ENCODE measurements around the gene NEUROD4.

Gene NEUROD4

GRCh38 chr12:55041345-55042055, 21.7 kb downstream of the NEUROD4 start:
- FAIRE-seq (no peak), DNase-seq (ENCODE audit: insufficient read length, low spot score) (no peak)
- no peak for TF ChIP-seq CTCF (IDR thresholded peaks at IDR 0.05; ENCODE audit: insufficient read depth, missing control alignments)

GRCh38 chr12:55043542-55043941, 23.8 kb downstream of the NEUROD4 start:
- TF ChIP-seq CTCF (IDR thresholded peaks at IDR 0.05; ENCODE audit: insufficient read depth, missing control alignments) = no peak
- FAIRE-seq (no peak), DNase-seq (ENCODE audit: insufficient read length, low spot score) (no peak)

- DNase-seq (ENCODE audit: insufficient read length, low spot score) (no peak), FAIRE-seq (no peak)
- no peak for TF ChIP-seq CTCF (IDR thresholded peaks at IDR 0.05; ENCODE audit: insufficient read depth, missing control alignments)
Observed at GRCh38 chr12:55044135-55044534, 24.4 kb downstream of the NEUROD4 start.

DNA sequence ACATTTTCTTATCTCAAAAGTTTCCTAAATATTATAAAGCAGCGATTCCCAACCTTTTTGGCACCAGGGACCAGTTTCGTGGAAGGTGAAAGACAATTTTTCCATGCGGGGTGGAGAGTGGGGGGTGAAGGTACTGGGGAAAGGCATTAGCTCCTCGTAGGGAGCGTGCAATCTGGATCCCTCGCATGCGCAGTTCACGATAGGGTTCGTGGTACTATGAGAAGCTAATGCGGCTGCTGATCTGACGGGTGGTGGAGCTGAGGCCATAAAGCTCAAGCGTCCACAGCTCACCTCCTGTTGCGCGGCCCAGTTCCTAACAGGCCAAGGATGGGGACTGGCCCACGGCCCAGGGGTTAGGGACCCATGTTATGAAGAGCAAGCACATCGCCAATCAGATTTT, 29.9 kb downstream of the NEUROD4 start:
- FAIRE-seq (no peak), DNase-seq (ENCODE audit: insufficient read length, low spot score) (no peak)
- TF ChIP-seq CTCF (IDR thresholded peaks at IDR 0.05; ENCODE audit: insufficient read depth, missing control alignments) = no peak

GRCh38 chr12:55051197-55051947, 31.6 kb downstream of the NEUROD4 start:
- no peak for TF ChIP-seq CTCF (IDR thresholded peaks at IDR 0.05; ENCODE audit: insufficient read depth, missing control alignments)
- FAIRE-seq = no peak

DNA sequence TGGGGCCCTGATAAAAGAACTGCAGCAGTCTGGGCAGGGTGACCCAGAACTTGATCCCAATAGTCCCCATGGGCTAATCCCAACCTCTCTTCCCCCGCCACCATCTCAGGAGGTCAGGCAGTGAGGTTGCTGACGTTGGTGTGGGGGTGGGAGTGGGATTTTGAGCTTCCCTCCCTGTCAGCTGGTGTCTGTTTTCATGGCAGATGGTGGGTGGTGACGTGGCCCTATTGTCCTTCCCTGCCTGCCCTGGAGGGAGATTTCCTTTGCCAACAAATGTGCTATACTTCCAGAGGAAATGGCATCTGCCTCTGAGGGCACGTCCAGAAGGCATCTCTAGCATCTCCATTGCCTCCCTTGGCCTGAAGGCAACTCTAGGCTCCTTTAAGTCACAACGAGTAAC, 37.7 kb downstream of the NEUROD4 start:
- FAIRE-seq (no peak), DNase-seq (ENCODE audit: insufficient read length, low spot score) (no peak)
- no peak for TF ChIP-seq CTCF (IDR thresholded peaks at IDR 0.05; ENCODE audit: insufficient read depth, missing control alignments)

More at GRCh38 chr12:55051197-55051947, 31.6 kb downstream of the NEUROD4 start:
- no peak for DNase-seq (ENCODE audit: insufficient read length, low spot score)

- FAIRE-seq = no peak
- TF ChIP-seq CTCF (IDR thresholded peaks at IDR 0.05; ENCODE audit: insufficient read depth, missing control alignments) = no peak
- no peak for DNase-seq (ENCODE audit: insufficient read length, low spot score)
Observed at GRCh38 chr12:55058082-55058481, 38.3 kb downstream of the NEUROD4 start.
